SU-DHL-6 (cell line): ENCODE results near the gene MUC7.

ENCODE experiments used
- EZH2phosphoT487 ChIP-seq: fragments of 200-600 bp; sonication (generic), shearing (Covaris generic); conservative IDR thresholded peaks from 2 replicates; pipeline ENCODE4 v1.6.1; 2018; ENCODE audit warnings: mild to moderate bottlenecking, antibody characterized with exemption, low read length, moderate library complexity, mixed read lengths
- TF ChIP-seq, protein P1 (sequence below): fragments of 200-600 bp; sonication (generic); IDR thresholded peaks from one replicate; pipeline ENCODE4 v1.5.1; 2017; ENCODE audit warnings: antibody characterized with exemption, mild to moderate bottlenecking, low read length, moderate library complexity; ENCODE audit not compliant: insufficient read depth, poor library complexity, severe bottlenecking

DNA sequence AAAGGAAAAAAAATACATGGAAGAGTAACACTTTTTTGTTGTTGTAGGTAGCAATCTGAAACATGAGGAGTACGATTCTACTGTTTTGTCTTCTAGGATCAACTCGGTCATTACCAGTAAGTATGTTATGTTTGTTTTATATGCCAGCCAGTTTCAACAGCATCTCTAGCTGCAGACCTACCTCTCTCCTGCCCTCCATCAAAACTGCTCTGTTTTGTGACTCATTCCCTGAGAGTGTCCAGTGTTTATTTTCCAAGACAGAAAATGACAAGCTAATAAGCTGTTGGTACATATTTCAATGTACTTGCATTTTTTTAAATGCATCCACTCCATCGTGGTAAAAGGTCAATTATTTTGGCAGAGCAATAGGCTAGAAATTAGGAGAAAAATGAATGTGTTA, 46.7 kb downstream of the MUC7 start:
- TF ChIP-seq, protein P1, sequence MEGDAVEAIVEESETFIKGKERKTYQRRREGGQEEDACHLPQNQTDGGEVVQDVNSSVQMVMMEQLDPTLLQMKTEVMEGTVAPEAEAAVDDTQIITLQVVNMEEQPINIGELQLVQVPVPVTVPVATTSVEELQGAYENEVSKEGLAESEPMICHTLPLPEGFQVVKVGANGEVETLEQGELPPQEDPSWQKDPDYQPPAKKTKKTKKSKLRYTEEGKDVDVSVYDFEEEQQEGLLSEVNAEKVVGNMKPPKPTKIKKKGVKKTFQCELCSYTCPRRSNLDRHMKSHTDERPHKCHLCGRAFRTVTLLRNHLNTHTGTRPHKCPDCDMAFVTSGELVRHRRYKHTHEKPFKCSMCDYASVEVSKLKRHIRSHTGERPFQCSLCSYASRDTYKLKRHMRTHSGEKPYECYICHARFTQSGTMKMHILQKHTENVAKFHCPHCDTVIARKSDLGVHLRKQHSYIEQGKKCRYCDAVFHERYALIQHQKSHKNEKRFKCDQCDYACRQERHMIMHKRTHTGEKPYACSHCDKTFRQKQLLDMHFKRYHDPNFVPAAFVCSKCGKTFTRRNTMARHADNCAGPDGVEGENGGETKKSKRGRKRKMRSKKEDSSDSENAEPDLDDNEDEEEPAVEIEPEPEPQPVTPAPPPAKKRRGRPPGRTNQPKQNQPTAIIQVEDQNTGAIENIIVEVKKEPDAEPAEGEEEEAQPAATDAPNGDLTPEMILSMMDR = no peak
- no peak for TF ChIP-seq EZH2phosphoT487
